ENCODE data around the gene MGMT. TPM values are rescaled to one million over a fixed set of nuclear protein-coding genes. Genes with fewer than 3 reads are reported as not detected.

The MGMT gene
- polyA plus RNA-seq, 3 donors = 9.5 to 23.5 (median 17.5) TPM

GRCh38 chr10:129676014-129676413, 209.0 kb downstream of the MGMT start:
- TF ChIP-seq CTCF (IDR thresholded peaks at IDR 0.05) = no peak
- WGBS (ENCODE audit: insufficient coverage) = 83% methylated on average over 8 of the region's 12 CpGs
- Mint-ChIP-seq H3K36me3 (peaks cover 0 to 7% of the 10 kb centered on the region in 2 donors), H3K9me3 (peaks cover 3 to 22% (median 11%) of the 10 kb centered on the region in 7 donors), H3K27me3 (ENCODE audit: low read depth in 3 of 3) (no peaks in the 10 kb centered on the region), H3K4me3 (no peak overlapping the region), H3K27ac (no peak overlapping the region), H3K4me1 (no peaks in the 10 kb centered on the region)
- intact Hi-C loops (cut with micrococcal nuclease) = no loop called here
- Histone ChIP-seq H3K27me3 (ENCODE audit: control insufficient read depth in 2 of 2, insufficient read depth in 2 of 2, low read length in 2 of 2) (no peaks in the 10 kb centered on the region), H3K4me1 (ENCODE audit: control insufficient read depth in 1 of 2, insufficient read depth in 2 of 2, low read length in 2 of 2) (no peaks in the 10 kb centered on the region), H3K4me3 (replicated peaks in 1 of 3; ENCODE audit: low read depth in 2 of 3, low read length in 3 of 3) (no peak overlapping the region), H3K9ac (ENCODE audit: insufficient read depth, low read length, poor library complexity, severe bottlenecking) (no peak overlapping the region), H3K36me3 (replicated peaks in 1 of 2; ENCODE audit: control insufficient read depth in 1 of 2, insufficient read depth in 2 of 2, low read length in 2 of 2) (no peaks in the 10 kb centered on the region), H3K79me2 (ENCODE audit: insufficient read depth, low read length) (no peaks in the 10 kb centered on the region), H3K27ac (ENCODE audit: low read depth in 1 of 2, low read length in 2 of 2) (no peak overlapping the region), H2AFZ (ENCODE audit: insufficient read depth, low read depth, low read length, poor library complexity, severe bottlenecking) (no peak overlapping the region), H3K4me2 (replicated peaks; ENCODE audit: extremely low read depth, low read length, poor library complexity, severe bottlenecking) (no peak overlapping the region), H3K9me3 (replicated peaks in 1 of 2; ENCODE audit: control insufficient read depth in 1 of 2, insufficient read depth in 1 of 2, low read length in 2 of 2) (peaks cover 0 to 16% of the 10 kb centered on the region in 2 donors), H4K20me1 (ENCODE audit: insufficient read depth, low read length) (no peaks in the 10 kb centered on the region)
- DNase-seq = no peak

- no peak overlapping the region for H3K4me2 ChIP-seq (replicated peaks; ENCODE audit: extremely low read depth, low read length, poor library complexity, severe bottlenecking)
- Mint-ChIP-seq H3K36me3 (peaks cover 0 to 7% of the 10 kb centered on the region in 2 donors), H3K4me3 (no peak overlapping the region), H3K4me1 (no peaks in the 10 kb centered on the region), H3K27me3 (ENCODE audit: low read depth in 3 of 3) (no peaks in the 10 kb centered on the region), H3K27ac (no peak overlapping the region), H3K9me3 (peaks cover 3 to 20% (median 11%) of the 10 kb centered on the region in 7 donors)
- H3K27me3 ChIP-seq (ENCODE audit: control insufficient read depth in 2 of 2, insufficient read depth in 2 of 2, low read length in 2 of 2) = no peaks in the 10 kb centered on the region
- H3K4me3 ChIP-seq (replicated peaks in 1 of 3; ENCODE audit: low read depth in 2 of 3, low read length in 3 of 3) = no peak overlapping the region
- H3K79me2 ChIP-seq (ENCODE audit: insufficient read depth, low read length) = no peaks in the 10 kb centered on the region
- no peaks in the 10 kb centered on the region for H4K20me1 ChIP-seq (ENCODE audit: insufficient read depth, low read length)
- no peaks in the 10 kb centered on the region for H3K36me3 ChIP-seq (replicated peaks in 1 of 2; ENCODE audit: control insufficient read depth in 1 of 2, insufficient read depth in 2 of 2, low read length in 2 of 2)
- peaks cover 0 to 16% of the 10 kb centered on the region in 2 donors for H3K9me3 ChIP-seq (replicated peaks in 1 of 2; ENCODE audit: control insufficient read depth in 1 of 2, insufficient read depth in 1 of 2, low read length in 2 of 2)
- no peaks in the 10 kb centered on the region for H3K4me1 ChIP-seq (ENCODE audit: control insufficient read depth in 1 of 2, insufficient read depth in 2 of 2, low read length in 2 of 2)
- no peak overlapping the region for H3K9ac ChIP-seq (ENCODE audit: insufficient read depth, low read length, poor library complexity, severe bottlenecking)
- no peak overlapping the region for H2AFZ ChIP-seq (ENCODE audit: insufficient read depth, low read depth, low read length, poor library complexity, severe bottlenecking)
- no peak for TF ChIP-seq CTCF (IDR thresholded peaks at IDR 0.05)
- WGBS (ENCODE audit: insufficient coverage) = 95% methylated on average over 3 of the region's 11 CpGs
- no peak overlapping the region for H3K27ac ChIP-seq (ENCODE audit: low read depth in 1 of 2, low read length in 2 of 2)
- no peak for DNase-seq
- intact Hi-C loops (cut with micrococcal nuclease) = no loop called here
Measured at GRCh38 chr10:129677377-129677927, 210.4 kb downstream of the MGMT start.

All from CD14-positive monocyte (primary cell).